GM12892 (cell line): Measurements from ENCODE around the gene DIO1.

Experiments
- POLR2A ChIP-seq: IDR thresholded peaks from 2 replicates; pipeline ENCODE4 v1.6.1; 2011; ENCODE audit warnings: low read depth, low read length, control low read depth
- POLR2AphosphoS5 ChIP-seq: IDR thresholded peaks from 2 replicates; pipeline ENCODE4 v1.6.1; 2011; ENCODE audit warnings: low read depth, low read length, control low read depth
- TAF1 ChIP-seq: IDR thresholded peaks from 2 replicates; pipeline ENCODE4 v1.6.1; 2011; ENCODE audit warnings: low read depth, mild to moderate bottlenecking, control low read depth, low read length, borderline replicate concordance

- TF ChIP-seq POLR2A = no peak
- no peak for TF ChIP-seq POLR2AphosphoS5
- TF ChIP-seq TAF1 = no peak
Observed at GRCh38 chr1:53847980-53848379, 46.0 kb upstream of the DIO1 start.
